MM.1S (cell line): ENCODE measurements around the gene ATR.

Experiments
- EZH2 ChIP-seq: fragments of 300-600 bp; sonication (generic); optimal IDR thresholded peaks from 2 replicates; pipeline ENCODE3; 2017; ENCODE audit warnings: low read depth, mild to moderate bottlenecking, antibody characterized with exemption, low read length, mixed read lengths
- EZH2phosphoT487 ChIP-seq: fragments of 300-600 bp; sonication (generic); IDR thresholded peaks from 2 replicates; pipeline ENCODE4 v1.6.1; 2018; ENCODE audit warnings: antibody characterized with exemption, low read length
- TF ChIP-seq, protein P1 (sequence below): fragments of 300-600 bp; sonication (generic); IDR thresholded peaks from 2 replicates; pipeline ENCODE4 v1.5.1; 2016; ENCODE audit warnings: antibody characterized with exemption, low read length, mixed read lengths

DNA sequence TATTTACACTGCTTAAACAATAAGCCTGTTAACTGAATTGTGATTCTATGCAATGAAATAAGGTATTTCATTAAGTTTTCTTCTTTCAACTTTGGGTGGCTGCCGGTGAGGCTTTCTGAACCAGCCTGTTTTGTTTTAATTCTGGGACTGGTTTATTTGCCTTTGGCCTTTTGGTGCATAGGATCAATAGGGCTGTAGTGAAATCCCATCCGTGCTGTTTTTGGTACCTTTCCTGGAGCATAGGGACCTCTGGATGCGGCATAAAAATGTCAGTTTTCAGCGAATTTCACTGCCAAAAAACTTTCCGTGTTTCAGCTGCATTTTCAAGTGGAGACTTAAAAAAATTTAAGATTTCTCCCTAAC is 18.2 kb upstream of the ATR start:
- TF ChIP-seq, protein P1, sequence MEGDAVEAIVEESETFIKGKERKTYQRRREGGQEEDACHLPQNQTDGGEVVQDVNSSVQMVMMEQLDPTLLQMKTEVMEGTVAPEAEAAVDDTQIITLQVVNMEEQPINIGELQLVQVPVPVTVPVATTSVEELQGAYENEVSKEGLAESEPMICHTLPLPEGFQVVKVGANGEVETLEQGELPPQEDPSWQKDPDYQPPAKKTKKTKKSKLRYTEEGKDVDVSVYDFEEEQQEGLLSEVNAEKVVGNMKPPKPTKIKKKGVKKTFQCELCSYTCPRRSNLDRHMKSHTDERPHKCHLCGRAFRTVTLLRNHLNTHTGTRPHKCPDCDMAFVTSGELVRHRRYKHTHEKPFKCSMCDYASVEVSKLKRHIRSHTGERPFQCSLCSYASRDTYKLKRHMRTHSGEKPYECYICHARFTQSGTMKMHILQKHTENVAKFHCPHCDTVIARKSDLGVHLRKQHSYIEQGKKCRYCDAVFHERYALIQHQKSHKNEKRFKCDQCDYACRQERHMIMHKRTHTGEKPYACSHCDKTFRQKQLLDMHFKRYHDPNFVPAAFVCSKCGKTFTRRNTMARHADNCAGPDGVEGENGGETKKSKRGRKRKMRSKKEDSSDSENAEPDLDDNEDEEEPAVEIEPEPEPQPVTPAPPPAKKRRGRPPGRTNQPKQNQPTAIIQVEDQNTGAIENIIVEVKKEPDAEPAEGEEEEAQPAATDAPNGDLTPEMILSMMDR = no peak
- TF ChIP-seq EZH2 = no peak
- no peak for TF ChIP-seq EZH2phosphoT487
